ENCODE data around the gene PYROXD2.
A peak's percentile ranks its signal among the peaks of the same experiment; 100 is the strongest.

PYROXD2 gene

DNA sequence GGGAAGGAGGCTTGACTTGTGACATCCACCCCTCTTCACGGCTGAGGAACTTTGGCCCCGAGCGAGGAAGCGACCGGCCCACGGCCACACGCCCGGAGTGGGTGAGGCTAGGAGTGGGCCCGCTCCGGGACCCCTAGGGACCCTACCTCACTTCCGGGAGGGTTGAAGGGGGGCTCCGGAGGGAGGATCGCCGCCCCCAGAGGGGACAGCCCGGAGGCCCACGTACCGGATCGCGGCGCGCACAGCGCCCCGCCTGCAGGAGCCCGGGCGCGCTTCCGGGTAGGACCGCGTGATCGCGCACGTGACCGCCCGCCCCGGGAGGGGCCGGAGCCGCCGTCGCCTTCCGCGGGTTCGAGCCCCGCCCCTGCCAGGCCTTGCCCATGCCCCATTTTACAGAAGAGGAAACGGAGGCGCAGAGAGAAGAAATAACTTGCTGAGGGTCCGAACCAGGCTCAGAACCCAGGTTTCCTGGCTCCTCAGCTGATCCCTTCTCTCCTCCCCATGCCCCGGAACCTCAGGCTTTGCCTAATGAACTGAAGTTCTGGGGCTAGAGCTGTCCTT lies 31.8 kb upstream of the PYROXD2 start, which contains the start of gene HPS1:
Gene HPS1, minus strand, starts transcription at position 275 of the 561 bp plus-strand sequence. CDS start 3,695 bp downstream, outside the sequence.
- H3K4me3 ChIP-seq (replicated peaks; ENCODE audit: low read depth, low read length): peak within 1 kb of the TSS; percentile 69
- TF ChIP-seq CTCF (IDR thresholded peaks at IDR 0.05; ENCODE audit: low read depth, low read length, missing control alignments): no peak
- DNase-seq (ENCODE audit: extremely low read depth, low read depth): no peak

GRCh38 chr10:98446151-98446660 lies 31.2 kb upstream of the PYROXD2 start:
- DNase-seq (ENCODE audit: extremely low read depth, low read depth): no peak
- TF ChIP-seq CTCF (IDR thresholded peaks at IDR 0.05; ENCODE audit: low read depth, low read length, missing control alignments): no peak
- H3K4me3 ChIP-seq (replicated peaks; ENCODE audit: low read depth, low read length): peak overlapping the region; percentile 69

DNA sequence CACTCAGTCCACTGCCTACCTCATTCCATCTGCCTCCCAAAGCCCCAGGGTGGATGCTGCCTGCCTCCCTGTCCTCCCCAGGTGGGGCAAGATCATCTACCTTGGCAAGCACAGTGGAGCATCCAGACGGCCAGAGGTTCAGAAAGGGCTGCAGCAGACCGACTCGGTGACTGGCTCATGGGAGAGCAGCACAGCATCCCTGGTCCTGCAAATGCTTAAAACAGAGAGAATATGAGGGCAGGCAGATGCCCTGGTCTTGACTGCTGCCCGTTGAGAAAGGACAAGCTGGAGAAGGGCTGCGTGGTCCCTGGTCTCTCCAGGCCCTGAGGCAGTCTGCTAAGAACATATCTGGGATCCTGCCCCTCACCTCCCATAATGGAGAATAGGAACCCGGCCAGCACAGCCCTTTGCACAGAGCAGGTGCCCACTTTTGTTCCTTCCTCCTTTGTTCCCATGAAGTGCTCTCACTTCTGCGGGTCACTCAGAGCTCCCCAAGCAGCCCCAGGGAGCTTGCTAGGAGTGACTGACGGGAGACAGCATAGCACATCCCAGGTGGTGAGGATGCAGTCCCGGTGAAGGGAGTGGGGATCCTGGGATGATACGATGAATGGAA lies 30.3 kb upstream of the PYROXD2 start:
- TF ChIP-seq CTCF (IDR thresholded peaks at IDR 0.05; ENCODE audit: low read depth, low read length, missing control alignments): no peak
- DNase-seq (ENCODE audit: extremely low read depth, low read depth): no peak
- H3K4me3 ChIP-seq (replicated peaks; ENCODE audit: low read depth, low read length): peak overlapping the region; percentile 69

- no peak for TF ChIP-seq CTCF (IDR thresholded peaks at IDR 0.05; ENCODE audit: low read depth, low read length, missing control alignments)
Observed at GRCh38 chr10:98444314-98445006, 29.5 kb upstream of the PYROXD2 start.

DNA sequence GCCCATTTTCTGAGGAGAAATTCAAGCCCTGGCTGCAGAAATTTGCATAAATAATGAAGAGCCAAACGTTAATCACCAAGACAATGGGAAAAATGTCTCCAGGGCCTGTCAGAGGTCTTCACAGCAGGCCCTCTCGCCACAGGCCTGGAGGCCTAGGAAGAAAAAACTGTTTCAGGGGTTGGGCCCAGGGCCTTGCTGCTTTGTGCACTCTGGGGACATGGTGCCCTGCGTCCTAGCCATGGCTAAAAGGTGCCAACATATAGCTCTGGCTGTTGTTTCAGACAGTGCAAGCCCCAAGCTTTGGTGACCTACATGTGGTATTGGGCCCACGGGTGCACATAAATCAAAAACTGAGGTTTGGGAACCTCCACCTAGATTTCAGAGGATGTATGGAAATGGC lies 23.7 kb upstream of the PYROXD2 start:
- DNase-seq (ENCODE audit: extremely low read depth, low read depth): no peak
- no peak for TF ChIP-seq CTCF (IDR thresholded peaks at IDR 0.05; ENCODE audit: low read depth, low read length, missing control alignments)
- no peak overlapping the region for H3K4me3 ChIP-seq (replicated peaks; ENCODE audit: low read depth, low read length)

More at GRCh38 chr10:98444314-98445006, 29.5 kb upstream of the PYROXD2 start:
- H3K4me3 ChIP-seq (replicated peaks; ENCODE audit: low read depth, low read length): no peak overlapping the region
- no peak for DNase-seq (ENCODE audit: extremely low read depth, low read depth)

DNA sequence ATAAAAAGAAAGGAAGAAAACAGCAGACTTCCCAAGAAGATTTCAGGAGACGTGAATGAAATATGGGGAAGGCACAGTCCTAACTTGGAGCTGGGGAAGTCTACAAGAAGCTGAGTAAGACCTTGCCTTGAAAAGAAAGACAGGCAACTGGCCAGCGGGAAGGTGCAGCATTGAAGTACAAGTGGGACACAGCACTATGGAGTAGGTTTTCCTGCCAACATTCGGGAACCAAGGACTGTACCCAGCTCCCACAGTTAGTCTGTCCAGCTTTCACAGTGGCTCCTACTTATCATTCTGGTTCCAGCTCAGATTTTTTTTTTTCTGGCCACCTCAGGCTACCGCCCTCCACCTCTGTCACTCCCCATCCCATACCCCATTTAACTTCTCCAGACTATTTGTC lies 21.7 kb upstream of the PYROXD2 start:
- no peak for DNase-seq (ENCODE audit: extremely low read depth, low read depth)
- no peak for TF ChIP-seq CTCF (IDR thresholded peaks at IDR 0.05; ENCODE audit: low read depth, low read length, missing control alignments)
- H3K4me3 ChIP-seq (replicated peaks; ENCODE audit: low read depth, low read length): no peak overlapping the region

All from HFF-Myc (cell line).